GM18505 (cell line): Measurements from ENCODE around the gene PTPRN2.

ENCODE experiments used
- ATAC-seq: cut with Tn5 transposase; IDR thresholded peaks from one replicate; pipeline ENCODE4 v1.9.1; 2021; ENCODE audit not compliant: unreplicated experiment
- POLR2A ChIP-seq: IDR thresholded peaks from 4 replicates; pipeline ENCODE4 v1.6.1; 2011; ENCODE audit warnings: borderline replicate concordance; ENCODE audit not compliant: insufficient read depth, insufficient read length; ENCODE audit errors: extremely low read depth

PTPRN2 gene

DNA sequence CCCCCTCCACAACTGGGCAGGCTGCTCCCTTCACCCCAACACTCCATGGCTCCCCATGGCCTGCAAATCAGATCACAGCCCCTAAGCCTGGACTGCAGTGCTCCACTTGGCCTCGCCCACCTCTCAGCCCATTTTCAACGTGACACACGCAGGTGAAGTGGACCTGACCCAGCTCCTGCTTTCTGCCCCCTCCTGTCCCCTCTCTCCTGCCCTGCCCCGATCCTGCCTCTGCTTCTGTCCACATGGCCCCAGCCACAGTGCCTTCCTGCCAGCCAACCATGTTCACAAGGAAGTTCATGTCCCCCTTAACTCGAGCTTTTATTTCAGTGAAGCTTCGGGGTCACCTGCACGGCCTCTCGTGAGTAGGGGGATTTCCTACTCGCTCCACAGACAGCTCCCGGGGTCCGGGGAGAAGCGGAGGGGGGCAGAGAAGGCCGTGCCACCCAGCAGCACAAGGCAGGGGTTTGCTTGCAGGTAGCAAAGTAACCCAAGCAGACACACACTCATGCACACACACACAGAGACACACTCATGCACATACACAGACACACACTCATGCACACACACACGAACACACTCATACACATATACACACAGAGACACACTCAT is 713.3 kb downstream of the PTPRN2 start:
- no peak for ATAC-seq
- no peak for TF ChIP-seq POLR2A

DNA sequence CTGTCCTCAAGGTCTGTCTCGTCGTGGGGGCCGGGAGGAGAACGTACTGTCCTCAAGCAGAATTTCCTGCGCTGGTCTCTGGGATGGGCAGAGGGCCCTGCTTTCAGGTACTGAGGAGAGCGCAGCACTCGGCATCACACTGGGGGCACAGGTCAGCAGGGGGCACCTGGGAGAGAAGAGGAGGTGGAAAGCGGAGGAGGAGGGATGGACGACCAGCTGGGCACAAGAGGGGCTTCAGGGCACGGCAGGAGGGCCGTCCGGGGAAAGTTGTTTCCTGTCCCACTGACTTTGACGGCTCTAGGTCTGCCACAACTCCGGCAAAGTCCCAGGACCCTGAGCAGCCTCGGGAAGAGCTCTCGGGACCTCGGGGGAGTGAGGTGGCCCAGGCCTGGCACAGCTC is 714.0 kb downstream of the PTPRN2 start:
- no peak for ATAC-seq
- no peak for TF ChIP-seq POLR2A

DNA sequence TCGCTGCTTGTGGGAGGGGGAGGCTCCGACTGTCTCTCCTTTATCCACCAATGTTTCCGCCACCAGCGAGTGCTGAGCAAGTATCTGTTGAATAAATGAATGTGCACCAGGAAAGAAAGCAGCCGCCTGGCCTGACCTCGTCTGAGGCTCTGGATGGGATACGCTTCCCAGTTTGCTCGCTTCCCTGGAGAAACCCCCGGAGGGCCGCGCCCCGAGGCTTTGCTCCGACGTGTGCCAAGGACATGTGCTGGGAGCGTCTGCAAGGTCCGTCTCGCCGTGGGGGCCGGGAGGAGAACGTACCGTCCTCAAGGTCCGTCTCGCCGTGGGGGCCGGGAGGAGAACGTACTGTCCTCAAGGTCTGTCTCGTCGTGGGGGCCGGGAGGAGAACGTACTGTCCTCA is 714.4 kb downstream of the PTPRN2 start:
- TF ChIP-seq POLR2A = no peak
- no peak for ATAC-seq

DNA sequence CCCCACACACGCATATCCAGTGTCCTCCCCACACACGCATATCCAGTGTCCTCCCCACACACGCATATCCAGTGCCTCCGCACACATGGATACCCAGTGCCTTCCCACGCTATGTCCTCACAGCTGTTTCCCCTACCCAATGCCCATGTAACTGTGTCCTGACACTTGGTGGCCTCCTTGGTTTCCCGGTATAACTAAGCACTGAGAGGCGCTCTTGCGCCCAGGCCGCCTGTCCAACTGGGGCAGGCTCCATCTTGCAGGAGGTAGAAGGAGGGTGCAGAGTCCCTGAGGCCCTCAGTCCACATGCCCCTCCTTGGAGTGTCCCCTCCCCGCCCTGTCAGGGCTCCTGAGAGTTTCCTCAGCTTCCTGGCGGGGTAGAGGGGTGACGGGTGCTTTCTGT is 715.2 kb downstream of the PTPRN2 start:
- ATAC-seq = no peak
- no peak for TF ChIP-seq POLR2A

DNA sequence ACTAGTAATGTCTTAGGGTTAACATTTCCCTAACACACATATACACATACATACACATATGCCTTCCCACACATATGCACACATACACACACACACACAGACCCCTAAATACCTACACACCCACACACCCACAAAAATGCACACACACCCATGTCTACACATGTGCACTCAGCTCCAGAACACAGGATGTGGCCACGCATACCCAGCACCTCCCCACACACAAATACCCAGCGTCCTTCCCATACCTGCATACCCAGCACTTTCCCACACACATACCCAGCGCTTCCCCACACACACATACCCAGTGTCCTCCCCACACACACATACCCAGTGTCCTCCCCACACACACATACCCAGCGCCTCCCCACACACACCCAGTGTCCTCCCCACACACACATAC is 715.9 kb downstream of the PTPRN2 start:
- no peak for TF ChIP-seq POLR2A
- no peak for ATAC-seq

DNA sequence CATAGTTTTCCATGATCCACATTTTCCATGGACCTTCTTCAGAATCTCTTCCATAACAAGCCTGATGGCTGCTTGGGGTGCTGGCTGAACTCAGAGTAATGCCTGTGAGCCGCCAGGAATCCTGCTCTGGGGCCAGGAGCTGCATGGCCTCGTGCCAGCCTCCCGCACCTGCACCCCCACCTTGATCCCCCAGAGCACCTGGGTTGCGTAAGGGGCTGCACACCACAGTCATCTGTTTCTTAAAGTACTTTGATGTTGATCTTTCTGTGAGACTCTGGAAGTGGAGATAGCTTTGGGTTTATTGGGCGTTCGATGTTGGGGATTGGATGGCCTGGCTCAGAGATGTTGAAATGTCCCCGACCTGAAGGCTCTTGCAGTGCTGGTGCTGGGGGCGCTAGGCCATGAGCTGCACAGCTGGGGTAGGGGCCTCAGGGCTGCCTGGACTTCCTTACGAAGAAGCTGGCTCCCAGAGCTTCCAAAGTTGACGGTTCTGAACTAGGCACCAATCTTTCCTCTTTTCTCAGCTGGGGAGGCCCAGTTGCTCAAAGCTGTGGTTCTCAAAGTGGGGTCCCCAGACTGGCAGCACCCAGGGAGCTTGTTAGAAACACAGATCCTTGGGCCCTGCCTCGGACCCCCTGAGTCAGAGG is 716.9 kb downstream of the PTPRN2 start:
- ATAC-seq = no peak
- TF ChIP-seq POLR2A = no peak

DNA sequence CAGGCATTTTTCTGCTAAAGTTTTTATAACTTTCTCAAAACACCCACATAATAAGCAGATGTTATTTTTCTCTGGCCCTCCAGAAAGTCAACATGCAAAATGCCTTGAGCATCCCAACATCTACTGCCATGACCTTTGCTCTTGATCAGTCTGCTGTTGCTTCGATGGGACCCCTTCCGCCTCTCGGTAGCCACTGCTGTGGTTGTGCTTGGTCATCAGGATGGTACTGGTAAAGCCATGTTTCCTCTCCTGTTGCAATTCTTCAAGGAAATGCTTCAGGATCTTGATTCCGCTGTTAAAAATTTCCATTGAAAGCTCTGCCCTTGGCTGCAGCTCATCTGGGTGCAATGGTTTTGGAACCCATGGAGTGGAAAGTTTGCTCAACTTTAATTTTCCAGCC is 717.8 kb downstream of the PTPRN2 start:
- TF ChIP-seq POLR2A = no peak
- ATAC-seq = no peak

DNA sequence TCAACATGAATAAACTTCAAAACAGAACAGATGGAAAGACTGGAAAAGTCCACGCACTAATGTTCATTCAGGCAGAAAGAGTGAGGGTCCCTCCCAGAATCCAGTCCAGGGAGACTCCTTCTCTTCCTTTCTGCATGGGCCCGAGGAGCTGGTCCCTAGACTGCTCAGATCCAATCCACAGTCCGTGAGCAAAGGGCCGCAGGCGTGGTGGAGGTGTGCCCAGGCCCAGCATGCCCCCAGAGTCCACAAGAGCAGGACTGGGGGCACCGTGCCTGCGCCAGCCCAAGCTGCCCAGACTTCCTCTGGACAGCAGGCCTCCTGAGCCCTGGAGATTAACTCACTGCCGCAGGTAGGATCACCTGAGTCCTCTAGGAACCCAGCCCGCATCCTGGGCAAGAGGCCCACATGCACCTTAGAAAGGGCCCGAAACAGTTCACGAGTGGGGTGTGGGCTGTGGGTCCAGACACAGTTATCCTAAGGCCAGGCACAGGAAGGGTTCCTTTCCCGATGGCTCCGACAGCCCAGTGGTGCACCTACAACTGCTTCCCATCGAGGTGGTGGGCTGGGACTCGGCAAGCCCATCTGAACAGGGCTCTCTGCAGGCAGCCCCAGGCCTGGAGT is 719.8 kb downstream of the PTPRN2 start:
- ATAC-seq = no peak
- TF ChIP-seq POLR2A = no peak

DNA sequence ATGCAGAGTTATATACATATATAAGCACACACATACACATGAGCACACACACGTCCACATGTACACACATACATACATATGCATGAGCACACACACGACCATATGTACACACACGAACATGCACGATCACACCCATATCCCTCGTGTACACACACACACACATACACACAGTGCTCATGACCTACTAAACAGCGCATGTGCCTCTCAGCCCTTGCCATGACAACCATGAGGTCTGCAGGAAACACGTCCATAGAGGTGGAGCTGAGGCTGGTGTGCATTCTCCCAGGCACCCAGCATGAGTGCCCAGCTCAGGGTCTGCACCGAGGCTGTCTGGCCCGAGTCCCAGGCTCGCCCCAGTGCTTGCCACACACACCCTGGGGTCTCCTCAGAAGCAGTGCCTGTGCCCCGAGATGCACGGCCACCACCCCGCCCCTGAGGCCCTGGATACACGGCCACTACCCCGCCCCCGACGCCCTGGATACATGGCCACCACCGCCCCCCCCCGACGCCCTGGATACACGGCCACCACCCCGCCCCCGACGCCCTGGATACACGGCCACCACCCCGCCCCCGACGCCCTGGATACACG is 721.2 kb downstream of the PTPRN2 start:
- no peak for ATAC-seq
- no peak for TF ChIP-seq POLR2A

DNA sequence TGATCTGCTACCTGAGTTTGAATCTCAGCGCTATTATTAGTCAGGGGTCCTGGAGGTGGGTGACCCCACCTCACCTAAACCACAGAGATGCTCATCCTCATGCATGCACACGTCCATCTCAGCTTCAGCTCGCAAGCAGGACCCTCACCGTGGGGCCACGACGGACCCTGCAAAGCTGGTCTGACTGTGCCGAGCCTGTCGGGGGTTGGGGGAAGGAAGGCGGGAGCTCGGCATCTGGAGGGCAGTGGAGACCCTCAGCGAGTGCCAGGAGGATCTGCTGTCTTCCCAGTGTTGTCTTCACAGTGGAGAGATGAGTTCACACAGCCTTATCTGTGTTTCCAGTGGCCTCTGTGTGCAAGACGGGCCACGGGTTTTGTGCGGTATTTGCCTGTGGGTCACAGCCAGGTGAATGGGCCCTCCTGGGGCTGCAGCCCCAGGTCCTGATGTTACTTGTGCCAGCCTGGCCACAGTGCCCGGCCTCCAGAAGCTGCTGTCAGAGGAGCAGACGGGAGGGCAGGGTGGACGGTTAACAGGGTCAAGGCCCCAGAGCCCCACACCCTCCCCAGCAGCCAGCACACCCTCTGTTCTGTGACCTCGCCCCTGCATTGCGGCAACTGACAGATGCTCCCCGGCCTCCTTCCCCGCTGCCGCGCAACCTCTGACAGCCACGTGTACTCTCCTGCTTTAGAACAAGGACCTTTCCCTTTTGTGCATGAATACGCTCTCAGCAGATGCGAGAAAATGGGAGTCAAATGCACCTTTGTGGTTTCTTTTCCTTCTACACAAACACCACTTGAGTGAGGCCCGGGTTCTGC is 722.1 kb downstream of the PTPRN2 start:
- TF ChIP-seq POLR2A = no peak
- ATAC-seq = no peak

DNA sequence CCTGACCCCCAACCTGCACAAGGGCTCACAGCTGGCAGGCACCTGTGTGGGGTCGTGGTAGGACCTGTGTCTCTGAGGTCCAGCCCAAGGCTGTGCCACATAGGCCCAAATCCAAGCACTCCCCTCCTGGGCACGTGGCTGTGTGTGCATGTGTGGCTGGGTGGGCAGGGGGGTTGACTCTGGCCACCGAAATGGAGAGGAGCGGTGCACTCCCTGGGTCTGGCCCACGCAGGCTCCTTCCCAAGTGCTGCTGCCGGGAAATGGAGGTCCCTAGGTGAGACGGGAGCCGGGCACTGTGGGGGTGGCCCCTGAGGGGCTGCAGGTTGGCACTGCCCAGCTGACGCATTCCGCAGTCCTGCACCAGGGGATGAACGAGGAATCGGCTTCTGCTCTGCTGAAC is 722.7 kb downstream of the PTPRN2 start:
- no peak for TF ChIP-seq POLR2A
- no peak for ATAC-seq

DNA sequence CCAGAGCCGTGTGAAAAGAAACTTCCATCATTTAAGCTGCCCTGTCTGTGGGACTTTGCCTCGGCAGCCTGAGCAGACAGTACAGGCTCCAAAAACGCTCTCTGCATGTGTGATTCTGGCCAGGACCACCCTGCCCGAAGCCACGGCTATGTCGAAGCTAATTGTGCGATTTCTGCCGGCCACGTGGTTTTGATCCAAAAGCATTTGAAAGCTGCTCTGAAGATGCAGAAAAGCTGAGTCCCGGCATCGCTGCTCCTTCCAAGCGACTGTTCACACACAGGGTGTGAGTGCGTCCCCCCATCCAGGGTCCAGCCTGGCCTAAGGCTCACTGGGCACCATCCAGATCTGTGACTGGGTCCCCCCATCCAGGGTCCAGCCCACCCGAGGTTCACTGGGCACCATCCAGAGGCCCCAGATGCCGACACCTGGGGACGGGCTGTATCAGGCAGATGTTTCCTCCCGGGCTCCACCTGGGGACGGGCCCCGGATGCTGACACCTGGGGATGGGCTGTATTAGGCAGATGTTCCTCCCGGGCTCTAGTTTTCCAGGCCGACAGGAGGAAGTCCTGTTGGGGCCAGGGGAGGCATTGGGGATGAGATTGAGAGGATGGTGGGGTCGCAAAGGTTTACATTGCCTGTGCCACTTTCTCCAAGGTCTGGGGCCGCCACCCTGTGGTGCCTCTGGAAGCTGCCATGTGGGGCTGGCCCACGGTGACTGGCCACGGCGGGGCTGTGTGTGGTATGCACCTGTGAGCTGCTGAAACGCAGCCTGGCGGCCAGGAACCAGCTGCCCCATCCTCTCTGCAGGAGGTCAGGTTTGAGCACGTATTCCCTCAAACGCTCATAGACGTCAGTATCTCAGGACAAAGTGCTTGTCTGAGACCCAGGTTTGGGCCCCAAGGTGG is 723.5 kb downstream of the PTPRN2 start:
- TF ChIP-seq POLR2A = no peak
- no peak for ATAC-seq
